ENCODE measurements around the gene ADK. TPM values are rescaled to one million over a fixed set of nuclear protein-coding genes. Genes with fewer than 3 reads are reported as not detected.

ADK gene
- total RNA-seq, 1 experiment from 2014 or later = 26.8 TPM

DNA sequence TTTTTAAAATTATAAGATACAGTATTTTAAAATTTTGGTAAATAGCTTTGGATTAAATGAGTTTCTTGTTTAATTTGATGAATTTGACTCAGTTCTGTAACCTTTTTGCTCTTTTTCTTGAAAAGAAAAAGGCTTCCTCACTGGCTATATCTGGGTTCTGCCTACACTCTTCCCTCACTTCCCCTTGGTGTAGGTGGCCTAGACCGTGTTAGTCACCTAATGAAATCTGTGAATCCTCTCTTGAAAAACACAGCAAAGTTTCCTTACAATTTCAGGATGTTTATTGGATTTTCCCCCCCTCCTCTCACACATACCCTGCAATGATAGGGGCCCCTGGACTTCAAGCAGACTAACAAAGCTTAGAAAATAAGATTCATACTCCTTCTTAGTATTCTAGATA lies 231.6 kb downstream of the ADK start:
- no peak overlapping the region for H4K8ac ChIP-seq (replicated peaks; ENCODE audit: insufficient read length, low read depth, low read length)
- TF ChIP-seq, protein P1, sequence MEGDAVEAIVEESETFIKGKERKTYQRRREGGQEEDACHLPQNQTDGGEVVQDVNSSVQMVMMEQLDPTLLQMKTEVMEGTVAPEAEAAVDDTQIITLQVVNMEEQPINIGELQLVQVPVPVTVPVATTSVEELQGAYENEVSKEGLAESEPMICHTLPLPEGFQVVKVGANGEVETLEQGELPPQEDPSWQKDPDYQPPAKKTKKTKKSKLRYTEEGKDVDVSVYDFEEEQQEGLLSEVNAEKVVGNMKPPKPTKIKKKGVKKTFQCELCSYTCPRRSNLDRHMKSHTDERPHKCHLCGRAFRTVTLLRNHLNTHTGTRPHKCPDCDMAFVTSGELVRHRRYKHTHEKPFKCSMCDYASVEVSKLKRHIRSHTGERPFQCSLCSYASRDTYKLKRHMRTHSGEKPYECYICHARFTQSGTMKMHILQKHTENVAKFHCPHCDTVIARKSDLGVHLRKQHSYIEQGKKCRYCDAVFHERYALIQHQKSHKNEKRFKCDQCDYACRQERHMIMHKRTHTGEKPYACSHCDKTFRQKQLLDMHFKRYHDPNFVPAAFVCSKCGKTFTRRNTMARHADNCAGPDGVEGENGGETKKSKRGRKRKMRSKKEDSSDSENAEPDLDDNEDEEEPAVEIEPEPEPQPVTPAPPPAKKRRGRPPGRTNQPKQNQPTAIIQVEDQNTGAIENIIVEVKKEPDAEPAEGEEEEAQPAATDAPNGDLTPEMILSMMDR (conservative IDR thresholded peaks at IDR 0.05) = no peak
- H4K5ac ChIP-seq (ENCODE audit: insufficient read length, low read depth, low read length) = no peak overlapping the region
- Mint-ChIP-seq H3K36me3 (ENCODE audit: insufficient read depth in 1 of 3, low read depth in 3 of 3) (no peaks in the 10 kb centered on the region), H3K27ac (no peak overlapping the region), H3K4me3 (no peak overlapping the region), H3K27me3 (ENCODE audit: low read depth) (no peaks in the 10 kb centered on the region), H3K4me1 (no peaks in the 10 kb centered on the region; a peak in 2 of 4 replicates), H3K9me3 (no peaks in the 10 kb centered on the region)
- H3K4ac ChIP-seq (ENCODE audit: low read depth, low read length) = no peak overlapping the region
- no peak overlapping the region for H3T11ph ChIP-seq (ENCODE audit: low read length)
- no peak overlapping the region for H2BK120ac ChIP-seq (ENCODE audit: low read depth, low read length, poor library complexity, severe bottlenecking)
- H3K9me3 ChIP-seq (ENCODE audit: control insufficient read depth, low read depth, low read length) = no peaks in the 10 kb centered on the region
- H3K23ac ChIP-seq (ENCODE audit: insufficient read length, low read depth, low read length) = no peak overlapping the region
- H3K56ac ChIP-seq (ENCODE audit: insufficient read length, low read depth, low read length) = no peak overlapping the region
- no peak overlapping the region for H2BK12ac ChIP-seq (ENCODE audit: insufficient read length, low read depth, low read length)
- no peak overlapping the region for H2BK5ac ChIP-seq (ENCODE audit: insufficient read length, low read length)
- no peaks in the 10 kb centered on the region for H3K79me1 ChIP-seq (ENCODE audit: insufficient read depth, low read depth, low read length, poor library complexity, severe bottlenecking)
- WGBS (ENCODE audit: extremely low coverage, insufficient read length, low lambda C conversion rate) = no CpG with 5 or more reads among the region's 1 CpG
- no peak for DNase-seq
- H3K23me2 ChIP-seq (ENCODE audit: insufficient read length, low read depth, low read length, poor library complexity, severe bottlenecking) = no peaks in the 10 kb centered on the region
- no peak overlapping the region for H3K14ac ChIP-seq (ENCODE audit: insufficient read depth, low read length)
- H2AFZ ChIP-seq (ENCODE audit: low read length) = no peak overlapping the region
- no peak overlapping the region for H3K18ac ChIP-seq (ENCODE audit: insufficient read length, low read depth, low read length)
- H2AK5ac ChIP-seq (ENCODE audit: insufficient read length, low read length) = no peak overlapping the region
- H2BK15ac ChIP-seq (ENCODE audit: low read depth, low read length) = no peak overlapping the region
- H3K27ac ChIP-seq (ENCODE audit: insufficient read length, low read depth, low read length) = no peak overlapping the region
- no peak overlapping the region for H2BK20ac ChIP-seq (ENCODE audit: low read depth, low read length, poor library complexity, severe bottlenecking)
- no peaks in the 10 kb centered on the region for H3K27me3 ChIP-seq (ENCODE audit: insufficient read depth, low read length)
- no peak overlapping the region for H3K9ac ChIP-seq (ENCODE audit: extremely low read depth, insufficient read length, low read length)
- no peak overlapping the region for H3K4me2 ChIP-seq (ENCODE audit: insufficient read depth, insufficient read length, low read length)
- no peaks in the 10 kb centered on the region for H3K4me1 ChIP-seq (ENCODE audit: insufficient read depth, low read length)
- H4K91ac ChIP-seq (ENCODE audit: insufficient read length, low read depth, low read length) = no peak overlapping the region
- H4K20me1 ChIP-seq (ENCODE audit: control insufficient read depth, insufficient read depth, insufficient read length) = no peaks in the 10 kb centered on the region
- H3K79me2 ChIP-seq (ENCODE audit: insufficient read depth, low read length) = 0 out of 2 replicates have a peak, but pooled peaks cover 1% of the 10 kb centered on the region
